Ishikawa (cell line): ENCODE measurements around the gene FBXO41.

Experiments used
- CEBPB ChIP-seq: IDR thresholded peaks from 2 replicates; pipeline ENCODE4 v1.6.1; 2012
- CREB1 ChIP-seq: IDR thresholded peaks from 2 replicates; pipeline ENCODE4 v1.6.1; 2012; ENCODE audit warnings: low read depth
- EGR1 ChIP-seq: IDR thresholded peaks from 2 replicates; pipeline ENCODE4 v1.6.1; 2012
- EP300 ChIP-seq: IDR thresholded peaks from 2 replicates; pipeline ENCODE4 v1.6.1; 2012; ENCODE audit warnings: borderline replicate concordance
- FOXM1 ChIP-seq: IDR thresholded peaks from 2 replicates; pipeline ENCODE4 v1.6.1; 2012; ENCODE audit warnings: low read depth, borderline replicate concordance
- NFIC ChIP-seq: IDR thresholded peaks from 2 replicates; pipeline ENCODE4 v1.6.1; 2012
- RAD21 ChIP-seq: IDR thresholded peaks from 2 replicates; pipeline ENCODE4 v1.6.1; 2012; ENCODE audit warnings: low read depth
- TAF1 ChIP-seq: IDR thresholded peaks from 2 replicates; pipeline ENCODE4 v1.6.1; 2012; ENCODE audit warnings: low read depth, mild to moderate bottlenecking
- TCF12 ChIP-seq: IDR thresholded peaks from 2 replicates; pipeline ENCODE4 v1.6.1; 2012; ENCODE audit warnings: low read depth
- TEAD4 ChIP-seq: IDR thresholded peaks from 2 replicates; pipeline ENCODE4 v1.6.1; 2012
- YY1 ChIP-seq: IDR thresholded peaks from 2 replicates; pipeline ENCODE4 v1.6.1; 2012; ENCODE audit warnings: low read depth
- ZBTB7A ChIP-seq: IDR thresholded peaks from 2 replicates; pipeline ENCODE4 v1.6.1; 2012; ENCODE audit warnings: low read depth
- TF ChIP-seq, protein P1 (sequence below): IDR thresholded peaks from 2 replicates; pipeline ENCODE4 v1.6.1; 2012
- TF ChIP-seq, protein P2 (sequence below): IDR thresholded peaks from 2 replicates; pipeline ENCODE4 v1.6.1; 2012
- TF ChIP-seq, protein P3 (sequence below): IDR thresholded peaks from 2 replicates; pipeline ENCODE4 v1.6.1; 2012; ENCODE audit warnings: low read depth, mild to moderate bottlenecking

FBXO41 gene

GRCh38 chr2:73259704-73260337, 24.5 kb downstream of the FBXO41 start:
- TF ChIP-seq FOXM1 (no peak), TAF1 (no peak)

DNA sequence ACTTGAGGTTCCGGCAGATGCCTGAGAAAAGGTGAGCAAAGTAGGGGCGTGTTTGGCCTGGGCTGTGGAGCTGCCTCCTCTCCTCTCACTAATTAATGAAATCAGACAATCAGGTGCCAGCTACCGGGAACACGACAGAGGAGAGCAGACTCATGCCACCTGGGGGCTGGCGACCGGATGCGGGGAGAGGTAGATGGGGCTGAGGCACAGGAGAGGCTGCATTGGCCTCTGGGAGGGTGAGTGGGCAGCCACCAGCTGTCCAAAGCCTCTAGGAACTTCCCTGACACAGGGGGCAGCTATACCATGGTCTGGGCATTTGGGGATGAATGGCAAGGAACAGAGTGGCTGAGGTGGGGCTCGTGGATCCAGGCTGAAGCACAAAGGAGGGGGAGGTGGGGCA, 25.0 kb downstream of the FBXO41 start:
- TF ChIP-seq, protein P1, sequence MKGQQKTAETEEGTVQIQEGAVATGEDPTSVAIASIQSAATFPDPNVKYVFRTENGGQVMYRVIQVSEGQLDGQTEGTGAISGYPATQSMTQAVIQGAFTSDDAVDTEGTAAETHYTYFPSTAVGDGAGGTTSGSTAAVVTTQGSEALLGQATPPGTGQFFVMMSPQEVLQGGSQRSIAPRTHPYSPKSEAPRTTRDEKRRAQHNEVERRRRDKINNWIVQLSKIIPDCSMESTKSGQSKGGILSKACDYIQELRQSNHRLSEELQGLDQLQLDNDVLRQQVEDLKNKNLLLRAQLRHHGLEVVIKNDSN: no peak
- TF ChIP-seq TCF12: no peak

GRCh38 chr2:73258913-73259215, 25.4 kb downstream of the FBXO41 start:
- TF ChIP-seq, protein P2, sequence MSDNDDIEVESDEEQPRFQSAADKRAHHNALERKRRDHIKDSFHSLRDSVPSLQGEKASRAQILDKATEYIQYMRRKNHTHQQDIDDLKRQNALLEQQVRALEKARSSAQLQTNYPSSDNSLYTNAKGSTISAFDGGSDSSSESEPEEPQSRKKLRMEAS: no peak
- TF ChIP-seq FOXM1 (no peak), RAD21 (no peak), ZBTB7A (no peak), EGR1 (no peak), TEAD4 (no peak), YY1 (no peak), TCF12 (no peak), CEBPB (no peak), NFIC (no peak), EP300 (no peak)
- TF ChIP-seq, protein P1: no peak
- TF ChIP-seq, protein P3, sequence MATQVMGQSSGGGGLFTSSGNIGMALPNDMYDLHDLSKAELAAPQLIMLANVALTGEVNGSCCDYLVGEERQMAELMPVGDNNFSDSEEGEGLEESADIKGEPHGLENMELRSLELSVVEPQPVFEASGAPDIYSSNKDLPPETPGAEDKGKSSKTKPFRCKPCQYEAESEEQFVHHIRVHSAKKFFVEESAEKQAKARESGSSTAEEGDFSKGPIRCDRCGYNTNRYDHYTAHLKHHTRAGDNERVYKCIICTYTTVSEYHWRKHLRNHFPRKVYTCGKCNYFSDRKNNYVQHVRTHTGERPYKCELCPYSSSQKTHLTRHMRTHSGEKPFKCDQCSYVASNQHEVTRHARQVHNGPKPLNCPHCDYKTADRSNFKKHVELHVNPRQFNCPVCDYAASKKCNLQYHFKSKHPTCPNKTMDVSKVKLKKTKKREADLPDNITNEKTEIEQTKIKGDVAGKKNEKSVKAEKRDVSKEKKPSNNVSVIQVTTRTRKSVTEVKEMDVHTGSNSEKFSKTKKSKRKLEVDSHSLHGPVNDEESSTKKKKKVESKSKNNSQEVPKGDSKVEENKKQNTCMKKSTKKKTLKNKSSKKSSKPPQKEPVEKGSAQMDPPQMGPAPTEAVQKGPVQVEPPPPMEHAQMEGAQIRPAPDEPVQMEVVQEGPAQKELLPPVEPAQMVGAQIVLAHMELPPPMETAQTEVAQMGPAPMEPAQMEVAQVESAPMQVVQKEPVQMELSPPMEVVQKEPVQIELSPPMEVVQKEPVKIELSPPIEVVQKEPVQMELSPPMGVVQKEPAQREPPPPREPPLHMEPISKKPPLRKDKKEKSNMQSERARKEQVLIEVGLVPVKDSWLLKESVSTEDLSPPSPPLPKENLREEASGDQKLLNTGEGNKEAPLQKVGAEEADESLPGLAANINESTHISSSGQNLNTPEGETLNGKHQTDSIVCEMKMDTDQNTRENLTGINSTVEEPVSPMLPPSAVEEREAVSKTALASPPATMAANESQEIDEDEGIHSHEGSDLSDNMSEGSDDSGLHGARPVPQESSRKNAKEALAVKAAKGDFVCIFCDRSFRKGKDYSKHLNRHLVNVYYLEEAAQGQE: no peak

DNA sequence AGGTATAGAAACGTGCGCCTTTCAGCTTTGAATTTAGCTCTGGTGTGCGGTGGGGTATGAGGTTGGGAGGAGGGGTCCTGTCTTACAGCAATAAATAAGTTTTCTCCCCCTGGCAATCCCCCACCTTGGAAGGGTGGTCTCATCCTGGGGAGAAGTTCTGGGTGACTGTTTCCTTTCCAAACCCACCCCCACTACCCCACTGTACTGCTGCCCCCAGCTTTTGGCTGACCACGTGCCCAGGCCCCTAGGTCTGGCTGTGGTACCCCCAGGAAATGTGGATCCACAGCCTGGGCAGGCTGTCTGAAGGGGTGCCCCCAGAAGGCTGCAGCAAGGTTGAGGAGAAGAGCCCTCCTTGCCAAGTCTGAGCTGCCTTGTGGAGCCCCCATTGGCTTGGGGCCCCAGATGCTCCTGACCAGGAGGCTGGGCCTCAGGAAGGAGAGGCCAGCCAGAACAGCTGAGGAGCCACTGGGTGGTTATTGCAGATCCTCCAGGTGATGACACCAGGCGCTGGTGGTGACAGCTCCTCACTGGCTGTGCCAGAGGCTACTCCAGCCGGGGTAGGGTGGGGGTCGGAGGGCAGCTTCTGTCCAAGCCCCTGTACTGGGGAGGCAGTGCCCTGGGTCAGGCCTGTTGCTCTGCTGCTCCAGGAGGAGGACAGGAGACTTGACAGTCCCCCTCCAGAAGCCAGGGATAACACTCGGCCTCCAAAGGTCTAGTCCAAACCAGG, 25.9 kb downstream of the FBXO41 start:
- TF ChIP-seq, protein P1: no peak
- TF ChIP-seq FOXM1 (no peak), EGR1 (no peak), CREB1 (no peak), TAF1 (no peak), ZBTB7A (no peak), RAD21 (no peak)
- TF ChIP-seq, protein P3: no peak
- TF ChIP-seq, protein P2: no peak

GRCh38 chr2:73257425-73258125, 26.7 kb downstream of the FBXO41 start:
- TF ChIP-seq TAF1 (no peak), TEAD4 (no peak), TCF12 (no peak), RAD21 (no peak)

DNA sequence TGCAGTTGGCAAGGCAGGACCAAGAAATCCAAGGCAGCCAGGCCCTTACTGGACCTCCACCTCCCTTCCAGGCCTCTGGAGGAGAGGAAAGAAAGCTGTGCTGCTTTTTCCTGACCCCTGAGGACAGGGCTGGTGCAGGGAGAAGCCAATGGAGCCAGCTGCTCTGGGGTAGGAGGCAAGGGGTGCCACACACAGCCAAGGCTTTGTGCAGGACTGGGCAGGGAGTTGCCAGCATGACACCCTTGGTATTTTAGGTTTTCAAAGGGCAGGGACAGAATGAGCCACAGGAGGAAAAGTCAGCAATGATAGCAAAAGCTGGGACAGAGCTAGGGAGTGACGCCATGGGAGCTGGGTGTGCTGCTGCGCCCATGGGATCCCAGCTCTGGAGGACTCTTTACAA, 27.3 kb downstream of the FBXO41 start:
- TF ChIP-seq RAD21: no peak
- no peak for TF ChIP-seq TAF1
- no peak for TF ChIP-seq ZBTB7A
- no peak for TF ChIP-seq NFIC
- TF ChIP-seq, protein P1: no peak
- no peak for TF ChIP-seq EGR1
- no peak for TF ChIP-seq TEAD4
- no peak for TF ChIP-seq CREB1
- TF ChIP-seq EP300: no peak
- TF ChIP-seq YY1: no peak
- TF ChIP-seq, protein P2: no peak
- no peak for TF ChIP-seq FOXM1
- TF ChIP-seq, protein P3: no peak
- no peak for TF ChIP-seq CEBPB
- TF ChIP-seq TCF12: no peak
